NCI-H1694 treated with DMSO at 0.1 percent for 48 hours (cell line): ENCODE measurements around the gene GSTO2.

Experiments used
- DNase-seq: peaks from one replicate; lab custom pipeline; 2025; lab: John Stamatoyannopoulos, UW

Gene GSTO2

DNA sequence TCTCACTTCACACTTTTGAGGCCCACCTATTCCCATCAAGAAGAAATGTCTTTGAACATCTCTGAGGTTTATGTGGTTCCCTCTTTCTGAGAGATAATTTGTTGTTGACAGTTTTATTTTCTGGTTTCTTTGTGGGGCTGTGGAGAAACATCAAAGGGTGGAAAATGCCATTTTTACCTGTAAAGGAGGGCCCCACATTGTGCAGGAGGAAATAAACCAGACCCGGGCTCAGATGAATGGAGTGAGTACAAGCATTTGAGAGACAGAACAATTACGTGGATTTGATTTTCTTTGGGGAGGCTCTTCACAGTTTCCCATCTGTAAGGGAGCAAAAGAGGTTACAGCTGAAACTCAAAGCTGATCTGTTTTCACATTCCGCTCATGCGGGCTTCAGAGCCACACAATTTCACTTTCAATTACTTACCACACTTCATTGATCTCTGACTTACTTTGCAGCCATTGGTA, 39.5 kb downstream of the GSTO2 start:
- DNase-seq: no peak

DNA sequence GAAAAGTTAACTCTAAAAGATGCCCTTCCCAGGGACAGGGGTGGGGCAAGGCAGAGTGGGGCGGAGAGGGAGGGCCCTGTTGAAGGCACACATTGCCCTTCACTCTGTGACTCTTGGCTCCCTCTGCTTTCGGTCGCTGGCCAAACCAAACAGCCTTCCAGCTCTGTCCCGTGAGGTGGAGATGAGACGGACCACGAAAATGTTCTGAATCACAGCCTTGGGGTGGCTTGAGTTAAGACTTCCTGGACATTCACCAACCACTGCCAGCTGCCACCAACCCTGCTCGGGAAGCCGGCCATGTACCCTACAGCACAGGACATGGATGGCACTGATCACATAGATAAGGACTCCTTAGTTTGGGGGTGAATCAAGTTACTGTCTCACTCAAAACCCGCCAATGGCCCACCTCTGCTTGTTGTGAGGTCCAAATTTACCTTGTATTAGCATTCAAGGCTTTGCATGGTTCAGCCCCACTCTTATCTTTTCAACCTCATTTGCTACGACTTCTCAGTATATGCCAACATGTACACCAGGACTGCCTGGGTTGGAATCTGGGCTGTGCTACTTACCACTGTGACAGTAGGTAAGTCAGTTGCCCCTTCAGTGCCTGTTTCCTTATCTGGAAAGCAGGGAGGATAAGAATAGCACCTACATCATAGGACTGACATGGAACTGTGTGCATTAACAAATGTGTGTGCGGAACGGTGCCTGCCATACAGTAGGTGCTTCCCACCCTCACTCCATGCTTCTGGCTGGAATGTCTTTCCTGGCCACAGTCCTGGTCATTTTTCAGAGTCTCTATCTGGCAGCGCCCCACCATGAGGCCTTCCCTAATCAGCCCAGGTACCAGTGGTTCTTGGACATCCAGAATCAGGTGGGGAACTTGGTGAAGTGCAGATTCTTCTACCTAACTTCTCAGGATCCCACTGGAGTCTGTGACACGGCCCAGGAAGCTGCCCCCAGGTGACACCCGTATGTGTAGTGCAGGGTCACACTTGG, 41.3 kb downstream of the GSTO2 start:
- DNase-seq: no peak

DNA sequence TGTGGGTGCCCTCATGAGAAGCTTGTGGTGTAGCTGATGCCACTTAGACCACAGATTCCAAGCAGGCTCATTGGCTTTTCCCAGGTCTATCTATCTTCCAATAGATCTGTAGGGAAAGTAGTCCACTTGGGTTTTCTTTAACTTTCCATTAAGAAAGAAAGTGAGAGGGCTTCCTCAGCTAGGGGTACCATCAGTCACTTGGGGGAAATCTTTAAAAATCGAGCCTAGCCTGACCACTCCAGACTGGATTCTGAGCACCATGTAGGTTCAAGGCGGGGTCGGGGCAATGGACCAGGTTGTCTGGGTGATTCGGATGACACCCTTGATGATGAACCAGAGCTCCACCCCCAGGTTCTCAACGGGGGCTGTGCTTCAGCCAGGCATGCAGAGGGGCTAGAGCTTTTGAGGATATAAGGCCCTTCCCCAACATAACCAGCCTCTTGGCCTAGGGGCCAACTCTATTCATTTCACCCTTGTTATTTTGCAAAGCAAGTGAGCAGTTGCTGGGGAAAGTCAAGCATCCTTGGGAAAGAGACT, 42.3 kb downstream of the GSTO2 start:
- no peak for DNase-seq

DNA sequence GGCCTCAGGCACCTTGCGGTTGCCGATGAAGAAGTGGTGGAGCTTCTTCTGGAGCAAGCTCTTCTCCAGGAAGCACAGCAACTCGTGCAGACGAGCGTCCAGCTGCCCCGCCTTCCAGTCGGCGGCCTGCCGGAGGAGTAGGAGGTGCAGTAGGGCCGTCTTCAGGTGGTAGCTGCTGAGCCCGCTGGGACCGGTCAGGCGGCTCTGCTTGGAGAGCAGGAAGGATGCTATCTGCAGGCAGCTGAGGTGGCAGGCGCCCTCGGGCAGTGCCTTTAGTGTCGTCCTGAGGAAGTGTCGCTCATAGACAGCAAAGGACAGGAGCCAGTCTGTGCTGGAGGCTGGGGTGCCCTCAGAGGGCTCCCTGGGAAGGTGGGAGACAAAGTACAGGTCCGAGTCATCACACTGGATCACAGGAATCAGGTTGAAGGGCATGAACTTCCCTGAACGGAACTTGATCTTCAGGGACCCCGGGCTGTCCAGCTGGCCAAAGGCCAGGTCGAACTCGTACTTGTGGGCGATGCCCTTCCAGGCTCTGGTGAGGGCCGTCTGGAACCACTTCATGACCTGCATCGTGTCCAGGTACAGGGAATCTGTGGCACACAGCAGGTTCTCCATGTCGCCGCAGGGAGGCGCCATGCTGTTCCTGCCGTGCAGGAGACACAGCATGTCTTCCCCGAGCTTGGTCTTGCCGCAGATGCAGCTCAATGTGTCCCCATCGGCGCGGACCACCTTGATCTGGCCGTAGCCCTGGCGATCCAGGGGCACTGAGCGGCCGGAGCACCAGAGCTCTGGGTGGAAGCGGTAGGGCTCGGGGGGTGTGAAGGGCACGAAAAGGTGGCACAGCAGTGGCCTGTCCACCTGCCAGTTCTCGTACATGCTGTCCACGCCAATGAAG, 45.9 kb downstream of the GSTO2 start:
- no peak for DNase-seq

DNA sequence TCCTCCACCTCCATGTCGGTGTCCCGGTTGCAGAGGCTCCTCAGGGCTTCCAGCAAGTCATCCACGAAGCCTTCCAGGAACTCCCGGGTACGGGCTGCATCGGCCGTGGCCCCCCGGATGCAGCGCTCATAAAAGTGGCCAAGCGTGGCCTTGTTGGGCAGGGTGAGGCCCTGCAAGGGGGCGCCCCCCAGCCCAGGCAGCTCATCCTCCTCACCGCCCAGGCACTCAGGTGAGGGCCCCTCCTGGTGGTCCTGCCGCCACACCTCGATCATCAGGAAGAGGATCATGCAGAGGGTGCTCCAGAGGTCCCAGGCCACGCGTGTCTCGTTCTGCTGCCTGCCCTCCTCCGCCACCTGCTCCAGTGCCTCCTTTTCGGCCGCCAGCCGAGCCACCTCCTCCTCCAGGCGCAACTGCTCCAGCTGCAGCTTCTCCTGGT, 46.5 kb downstream of the GSTO2 start:
- no peak for DNase-seq

DNA sequence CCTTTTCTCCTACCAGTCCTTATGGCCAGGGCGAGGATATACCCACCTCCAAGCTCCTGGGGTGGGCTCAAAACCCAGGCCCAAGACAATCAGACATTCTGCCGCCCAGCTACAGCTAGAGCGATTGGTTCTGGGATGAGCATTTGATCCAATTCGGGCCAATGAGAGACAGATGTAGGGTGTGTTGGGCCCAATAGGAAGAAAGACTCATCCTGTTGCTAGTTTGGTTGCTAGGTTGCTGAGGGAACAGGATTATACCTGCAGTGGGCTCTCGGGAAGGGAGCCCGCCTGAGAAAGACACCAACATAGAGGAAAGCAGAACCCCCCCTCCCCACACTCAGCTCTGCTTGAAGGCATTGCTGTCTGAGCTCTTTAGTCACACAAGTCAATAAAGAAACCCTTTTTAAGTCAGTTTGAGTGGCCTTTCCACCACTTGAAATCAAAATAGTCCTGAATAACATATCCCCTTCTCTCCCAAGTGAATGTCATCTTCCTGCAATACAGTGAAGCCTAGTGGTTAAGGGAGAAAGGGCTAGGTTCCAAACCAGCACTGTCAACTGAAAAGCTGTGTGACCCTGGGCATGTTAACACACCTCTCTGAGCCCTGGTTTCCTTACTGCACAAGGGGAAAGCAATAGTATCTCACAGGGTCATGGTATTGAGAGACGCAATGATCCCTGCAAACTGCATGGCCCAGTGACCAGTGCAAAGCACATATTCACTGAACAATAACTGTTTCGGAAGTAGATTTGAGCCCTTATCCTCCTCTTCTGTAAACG, 47.5 kb downstream of the GSTO2 start:
- DNase-seq: no peak

DNA sequence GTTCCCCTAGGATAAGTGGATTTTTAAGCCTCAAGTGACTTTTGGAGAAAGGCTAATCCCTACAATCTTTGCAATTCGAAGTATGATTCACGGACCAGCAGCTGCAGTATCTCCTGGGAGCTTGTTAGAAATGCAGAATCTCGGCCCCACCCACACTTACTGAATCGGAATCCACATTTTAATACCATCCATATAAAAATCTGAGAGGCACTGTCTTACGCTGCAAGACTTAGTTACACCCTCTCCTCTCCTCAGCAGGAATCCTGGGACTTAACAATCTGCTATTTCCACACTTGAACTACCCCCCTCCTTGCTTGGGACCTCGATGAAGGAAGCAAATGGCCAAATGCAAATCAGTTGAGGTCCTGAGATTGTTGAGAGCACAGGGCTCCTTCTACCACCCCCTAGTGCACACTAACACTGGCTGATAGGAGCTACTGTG, 48.3 kb downstream of the GSTO2 start:
- no peak for DNase-seq

DNA sequence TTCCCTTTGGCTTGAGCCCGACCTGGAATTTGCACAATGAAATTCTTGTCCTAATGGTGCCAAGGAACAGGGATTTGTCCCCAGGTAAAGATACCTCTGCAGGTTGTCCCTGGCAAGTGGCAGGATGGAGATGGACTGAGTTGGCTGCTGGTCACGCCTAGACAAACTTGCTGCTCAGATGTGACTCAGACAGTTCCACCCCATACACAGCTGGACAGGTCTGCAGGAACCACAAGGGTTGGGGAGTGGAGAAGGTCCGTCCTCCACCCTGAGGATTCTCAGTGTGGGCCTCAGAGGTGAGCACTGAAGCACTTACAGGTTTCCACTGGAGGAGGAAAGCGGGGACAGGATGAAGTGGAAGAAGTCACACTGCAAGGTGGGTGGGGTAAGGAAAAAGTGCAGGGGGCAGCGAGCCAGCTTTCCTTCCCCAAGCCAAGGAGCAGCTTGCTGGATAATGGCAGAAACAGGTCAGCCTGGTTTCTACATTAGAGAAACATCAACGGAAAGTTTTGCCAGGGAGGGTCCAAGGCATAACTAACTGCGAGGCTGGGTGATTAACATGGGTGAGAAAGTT, 48.8 kb downstream of the GSTO2 start:
- DNase-seq: no peak

DNA sequence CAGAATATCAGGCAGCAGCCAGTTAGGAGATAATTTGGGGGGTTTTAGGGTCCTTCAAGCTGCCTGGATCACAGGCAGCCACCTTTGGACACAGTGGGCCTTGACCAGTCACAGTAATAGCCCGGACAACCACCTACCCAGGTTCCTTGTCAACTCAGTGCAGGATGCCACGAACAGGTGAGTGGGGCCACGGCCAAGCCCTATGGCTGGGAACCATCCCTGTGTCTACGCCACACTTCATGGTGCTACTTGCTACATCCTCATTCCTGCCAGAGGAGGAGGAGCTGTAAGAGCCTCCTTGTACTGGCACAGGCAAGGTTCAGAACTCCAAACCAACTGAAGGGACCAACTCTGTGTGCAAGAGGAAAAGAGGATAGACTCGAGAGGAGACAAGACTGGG, 49.3 kb downstream of the GSTO2 start:
- no peak for DNase-seq

DNA sequence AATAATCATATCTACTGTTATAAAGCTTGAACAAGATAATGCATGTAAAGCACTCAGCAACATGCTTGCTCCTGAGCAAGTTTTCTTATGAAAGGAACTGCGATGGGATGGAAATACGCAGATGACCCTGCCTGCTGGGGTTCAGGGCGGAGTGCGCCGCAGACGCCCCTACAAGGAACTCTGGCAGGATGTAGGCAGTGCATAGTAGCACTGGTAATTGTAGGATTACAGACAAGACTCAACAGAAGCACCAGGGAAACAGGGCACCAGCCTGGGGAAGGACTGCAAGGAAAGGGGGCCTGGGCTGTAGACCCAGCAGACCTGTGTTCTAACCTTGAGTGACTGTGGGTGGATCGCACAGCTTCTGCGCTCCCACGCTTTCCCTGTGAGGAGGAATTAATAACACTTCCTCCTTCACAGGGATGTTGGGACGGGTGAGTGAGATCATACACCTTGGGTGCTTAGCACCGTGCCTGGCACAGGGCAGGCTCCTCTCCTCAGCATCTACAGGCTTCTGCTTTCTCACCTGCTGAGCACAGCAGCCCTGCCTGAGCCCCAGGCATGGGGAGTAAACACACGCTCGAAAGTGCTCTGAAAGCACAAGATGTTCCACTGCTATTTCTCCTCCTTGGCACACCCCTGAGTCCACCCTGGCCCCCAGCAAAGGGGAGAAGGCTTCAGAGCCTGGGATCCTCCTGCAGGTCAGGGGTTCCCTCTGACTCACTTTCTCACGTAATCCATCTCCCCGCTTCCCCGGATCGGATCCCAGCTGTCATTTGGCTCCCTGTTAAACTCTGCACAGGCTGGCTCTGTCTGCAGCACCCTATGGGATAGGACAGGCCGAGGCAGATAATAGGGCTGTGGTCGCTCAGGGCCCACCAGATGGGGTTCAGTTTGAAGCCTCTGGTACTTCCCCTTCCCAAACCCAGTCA, 50.1 kb downstream of the GSTO2 start:
- no peak for DNase-seq

DNA sequence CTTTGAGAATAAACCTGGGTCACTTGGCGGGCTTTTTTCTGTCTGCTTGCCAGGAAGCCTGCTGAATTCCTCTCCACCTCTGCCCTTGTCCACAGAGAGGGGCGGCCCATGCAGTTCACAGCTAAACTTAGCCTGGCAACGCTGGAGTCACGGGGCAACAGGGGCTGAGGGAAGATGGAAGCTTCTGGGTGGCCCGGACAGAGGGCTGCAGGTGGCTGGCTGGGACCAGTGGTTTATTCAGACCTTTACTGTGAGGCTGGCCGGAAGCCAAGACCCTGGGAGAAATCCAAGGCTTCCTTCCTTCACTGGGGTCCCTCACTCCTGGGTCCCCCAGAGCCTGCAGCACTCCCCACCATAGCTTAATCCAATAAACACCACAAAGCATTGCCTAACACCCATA, 52.2 kb downstream of the GSTO2 start:
- no peak for DNase-seq

DNA sequence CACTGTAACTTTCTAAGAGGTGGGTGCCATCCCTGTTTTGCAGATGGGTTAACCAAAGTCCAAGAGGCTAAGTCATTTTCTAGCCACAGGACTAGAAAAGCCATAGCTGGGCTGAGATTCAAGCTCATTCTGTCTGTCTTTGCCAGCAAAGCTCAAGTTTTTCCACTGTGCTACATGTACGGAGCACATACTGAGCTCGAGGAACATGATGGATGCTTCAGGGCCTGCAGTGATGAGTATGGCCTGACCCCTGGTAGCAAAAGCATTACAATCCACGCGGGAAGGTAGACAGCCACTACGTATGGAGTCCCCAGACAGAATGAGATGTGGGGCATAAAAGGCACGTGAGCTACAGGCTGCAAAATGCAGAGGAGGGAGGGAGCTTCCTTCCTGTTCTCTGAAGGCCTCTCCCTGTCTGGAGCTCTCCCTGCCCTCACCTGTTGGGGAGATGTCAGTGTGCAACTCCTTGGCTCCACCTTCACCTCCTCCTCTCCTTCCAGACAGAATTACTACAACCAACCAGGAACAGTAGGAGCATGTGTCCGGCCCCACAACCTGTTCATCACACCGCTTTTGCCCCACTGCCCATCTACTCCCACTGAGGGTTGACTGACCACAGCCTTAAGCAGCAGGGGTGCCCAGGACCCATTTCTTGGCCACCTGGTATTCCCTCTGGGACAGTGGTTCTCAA, 52.9 kb downstream of the GSTO2 start:
- no peak for DNase-seq

DNA sequence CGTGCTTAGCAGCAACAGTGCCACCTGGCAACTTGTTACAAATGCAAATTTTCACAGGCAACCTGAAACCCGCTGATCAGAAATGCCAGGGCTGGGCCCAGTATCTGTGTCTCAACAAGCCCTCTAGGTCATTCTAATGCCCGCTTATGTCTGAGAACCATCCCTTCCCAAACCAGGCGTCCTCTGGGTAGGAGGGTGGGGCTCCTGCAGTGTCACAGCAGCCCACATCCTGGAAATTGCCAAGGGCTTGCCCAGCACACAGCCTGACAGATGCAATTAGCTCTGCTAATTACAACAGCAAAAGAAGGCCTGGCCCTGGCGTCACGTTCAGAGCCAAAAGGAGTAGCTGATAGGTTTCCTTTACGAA, 53.4 kb downstream of the GSTO2 start:
- peak; percentile 18 for DNase-seq

DNA sequence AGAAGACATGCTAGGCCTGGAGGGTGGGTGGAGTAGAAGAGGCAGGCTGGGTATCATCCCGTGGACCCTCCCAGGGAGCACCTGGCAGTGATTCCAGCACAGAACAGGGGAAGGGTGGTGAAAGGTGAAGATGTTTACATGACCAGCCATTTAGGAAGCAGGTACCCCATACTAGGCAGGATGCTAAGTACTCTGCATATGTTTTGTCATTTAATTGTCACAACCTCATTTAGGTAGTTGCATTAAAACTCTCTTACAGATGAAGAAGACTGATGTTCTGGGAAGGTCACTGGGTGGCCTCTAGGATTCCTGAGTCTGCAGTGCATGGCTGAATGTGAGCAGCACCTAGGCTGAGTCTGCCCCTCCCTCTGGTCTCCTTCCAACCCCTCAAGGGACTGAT, 54.1 kb downstream of the GSTO2 start:
- DNase-seq: no peak

DNA sequence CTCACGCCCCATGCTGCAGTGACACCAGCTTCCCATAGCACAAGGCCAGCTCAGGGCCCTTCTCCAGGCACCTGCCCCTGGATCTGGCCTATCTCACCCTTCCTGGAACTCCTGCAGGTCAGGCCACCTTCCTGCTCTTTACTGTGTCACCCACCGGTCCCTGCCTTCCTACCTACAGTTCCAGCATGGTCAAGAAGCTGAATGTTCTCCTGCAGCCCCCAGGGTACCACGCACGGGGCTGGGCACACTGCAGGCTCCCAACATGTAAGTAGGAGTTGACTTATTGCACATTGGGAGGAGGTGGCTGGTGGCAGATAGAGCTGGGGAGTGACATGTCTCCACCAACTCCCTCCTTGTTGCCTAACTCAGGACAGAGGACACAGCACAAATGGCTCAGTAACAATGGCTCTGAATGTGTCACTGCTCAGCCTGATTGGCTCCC, 54.8 kb downstream of the GSTO2 start:
- no peak for DNase-seq

DNA sequence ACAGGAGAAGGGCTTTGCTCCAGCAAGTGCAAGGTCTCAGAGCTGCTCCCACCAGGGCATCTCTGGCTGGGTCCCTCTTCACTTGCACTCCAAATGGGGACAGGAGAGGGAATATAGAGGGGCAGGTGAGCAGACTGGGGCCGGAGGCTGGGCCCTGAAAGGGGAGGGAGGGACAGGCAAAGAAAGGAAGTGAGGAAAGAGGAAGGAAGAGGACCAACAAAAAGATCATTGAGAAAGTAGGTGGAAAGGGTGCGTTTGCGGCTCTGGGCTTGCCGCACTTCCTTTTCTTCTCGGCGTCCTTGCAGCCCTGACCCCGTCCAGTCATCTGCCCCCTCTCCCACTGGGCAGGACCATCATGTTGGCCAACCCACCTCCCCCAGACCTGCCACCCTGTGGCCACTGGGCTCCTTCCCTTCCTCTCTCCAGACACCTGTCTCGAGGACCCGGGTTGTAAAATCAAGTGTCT, 55.3 kb downstream of the GSTO2 start:
- DNase-seq: no peak

DNA sequence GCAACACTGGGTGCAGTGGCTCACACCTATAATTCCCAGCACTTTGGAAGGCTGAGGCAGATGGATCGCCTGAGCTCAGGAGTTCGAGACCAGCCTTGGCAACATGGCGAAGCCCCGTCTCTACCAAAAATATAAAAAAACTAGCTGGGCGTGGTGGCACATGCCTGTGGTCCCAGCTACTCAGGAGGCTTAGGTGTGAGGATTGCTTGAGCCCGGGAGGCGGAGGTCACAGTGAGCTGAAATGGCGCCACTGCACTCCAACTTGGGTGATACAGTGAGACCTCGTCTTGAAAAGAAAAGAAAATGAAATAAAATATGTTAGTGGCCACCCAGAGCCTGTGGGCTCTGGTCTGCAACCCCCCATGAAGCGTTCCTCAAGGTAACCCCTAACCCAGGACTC, 55.9 kb downstream of the GSTO2 start:
- no peak for DNase-seq

DNA sequence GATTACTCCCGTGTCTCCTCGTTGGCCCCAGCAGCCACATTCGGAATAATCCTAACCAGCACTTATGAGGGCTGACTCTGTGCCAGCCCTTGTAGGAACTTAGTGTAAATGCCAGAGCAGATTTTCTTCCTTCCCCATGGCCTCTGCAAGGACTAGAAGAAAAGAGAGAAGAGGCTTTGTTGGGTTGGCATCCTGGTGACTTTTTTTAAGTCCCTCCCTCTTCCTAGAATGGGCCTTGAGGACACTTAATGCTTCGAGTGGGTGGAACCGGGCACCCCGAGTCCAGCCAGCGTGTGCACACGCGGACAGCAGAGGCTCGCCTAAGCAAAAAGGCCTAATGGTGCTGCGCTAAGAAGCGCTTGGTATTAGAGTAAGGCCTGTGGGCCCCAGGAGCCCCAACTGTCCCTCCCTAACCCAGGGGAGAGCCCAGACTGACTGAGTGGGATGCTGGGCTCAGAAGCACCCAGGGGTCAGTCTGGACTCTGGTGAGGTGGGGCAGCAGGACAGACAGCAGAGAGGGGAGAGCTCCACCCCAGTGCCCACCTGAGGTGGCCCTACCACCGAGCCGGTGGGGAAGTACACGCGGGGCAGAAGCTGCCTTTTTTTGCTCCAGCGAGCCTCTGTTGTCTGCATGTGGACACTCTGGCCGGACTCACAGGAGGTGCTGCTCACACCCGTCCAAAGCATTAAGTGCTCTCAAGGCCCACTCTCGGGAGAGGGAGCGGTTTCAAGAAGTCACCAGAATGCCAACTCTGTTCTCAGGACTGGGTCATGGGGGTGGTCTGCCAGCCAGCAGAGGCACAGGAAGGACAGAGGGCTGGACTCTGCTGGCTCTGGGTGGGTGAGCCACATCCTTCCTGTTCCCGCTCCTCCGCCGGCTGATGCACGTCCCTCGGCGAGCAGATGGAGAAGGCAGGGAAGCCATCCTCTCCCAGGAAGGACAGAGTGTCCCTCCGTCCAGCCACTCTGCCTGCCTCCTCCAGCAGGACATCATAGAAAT, 56.8 kb downstream of the GSTO2 start:
- DNase-seq: no peak
